ENCODE data around the gene RALGAPB.

The RALGAPB gene

DNA sequence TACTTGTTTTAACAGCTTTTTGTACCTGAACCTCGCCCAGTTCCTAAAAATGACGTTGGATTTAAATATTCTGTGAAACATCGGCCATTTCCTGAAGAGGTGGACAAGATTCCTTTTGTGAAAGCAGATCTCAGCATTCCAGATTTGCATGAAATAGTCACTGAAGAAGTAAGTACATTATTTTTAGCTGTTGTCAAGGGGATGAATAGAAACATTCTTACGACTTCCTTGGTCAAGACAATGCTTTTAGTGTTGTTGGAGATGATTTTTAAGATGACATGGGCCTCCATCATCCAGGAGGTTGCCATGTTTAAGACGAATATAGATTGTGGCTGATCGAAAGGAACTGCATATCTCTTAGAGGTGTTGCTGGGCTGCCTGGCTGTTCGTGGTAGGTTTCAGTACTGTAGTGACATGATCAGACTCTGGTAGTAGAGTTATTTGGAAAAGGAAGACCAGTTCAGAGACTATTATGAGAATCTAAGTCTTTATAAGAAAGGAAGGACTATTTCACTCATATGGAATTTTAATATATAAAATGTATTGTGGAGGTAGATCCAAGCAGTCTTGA lies 78.5 kb downstream of the RALGAPB start:
- no peak for DNase-seq

DNA sequence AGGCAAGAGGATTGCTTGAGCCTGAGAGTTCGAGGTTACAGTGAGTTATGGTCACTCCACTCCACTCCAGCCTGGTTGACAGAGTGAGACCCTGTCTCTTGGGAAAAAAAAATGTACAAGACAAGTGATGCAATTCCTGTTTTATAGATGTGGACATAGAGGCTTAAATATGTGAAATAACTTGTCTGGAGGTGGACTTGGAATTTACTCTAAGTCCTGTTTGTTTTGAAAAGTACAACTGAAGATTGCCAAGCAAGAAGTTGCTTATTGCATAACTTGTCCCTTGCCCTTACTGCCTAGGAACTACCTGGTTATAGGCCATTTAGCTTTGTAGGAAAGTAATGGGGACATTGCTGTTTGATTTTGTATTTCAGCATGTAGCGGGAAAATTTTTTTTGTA lies 82.3 kb downstream of the RALGAPB start:
- DNase-seq = no peak

- DNase-seq = no peak
These were observed 82.8 kb downstream of the RALGAPB start for GRCh38 chr20:38555395-38555794.

- DNase-seq = no peak
These were observed 84.5 kb downstream of the RALGAPB start for GRCh38 chr20:38557174-38557573.

DNA sequence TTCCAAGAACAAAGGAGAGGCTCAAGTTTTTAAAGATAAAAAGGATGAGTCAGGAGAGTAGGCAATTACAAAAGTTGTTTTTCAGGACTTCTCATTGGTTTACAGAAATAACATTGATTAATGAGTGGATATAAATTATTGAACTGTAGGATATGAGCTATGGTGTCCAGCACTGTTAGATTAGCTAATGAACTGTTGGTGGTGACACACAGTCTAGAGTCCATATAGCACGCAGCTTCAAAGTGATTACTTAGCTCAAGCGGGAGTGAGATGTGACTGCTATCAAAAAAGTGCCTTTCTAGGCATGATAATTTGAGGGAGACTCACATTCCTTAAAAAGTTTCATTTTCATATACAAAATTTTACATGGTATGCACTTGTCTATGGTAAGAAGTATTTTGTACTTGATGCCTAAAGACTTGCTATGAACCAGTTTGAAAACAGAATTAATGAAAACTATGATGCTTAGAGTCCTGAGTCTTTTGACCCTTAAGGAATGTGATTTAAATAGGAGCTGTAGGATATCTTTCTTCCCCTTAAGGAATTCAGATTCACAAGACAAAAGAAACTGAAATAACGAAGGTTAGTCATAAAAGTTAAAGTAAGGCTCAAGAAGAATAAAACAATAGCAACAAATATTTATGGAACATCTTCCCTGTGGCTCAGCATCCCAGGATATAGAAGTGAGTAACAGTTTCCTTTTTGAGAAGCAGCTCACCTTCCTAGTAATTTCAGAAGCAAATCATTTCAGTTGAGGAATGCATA lies 86.1 kb downstream of the RALGAPB start:
- DNase-seq = no peak

GRCh38 chr20:38559764-38560163 lies 87.1 kb downstream of the RALGAPB start:
- DNase-seq = no peak

- no peak for DNase-seq
These were observed 91.3 kb downstream of the RALGAPB start for GRCh38 chr20:38563802-38564431.

GRCh38 chr20:38564680-38565079 lies 92.0 kb downstream of the RALGAPB start:
- DNase-seq = no peak

GRCh38 chr20:38566036-38566598 lies 93.5 kb downstream of the RALGAPB start:
- no peak for DNase-seq

- no peak for DNase-seq
These were observed 97.3 kb downstream of the RALGAPB start for GRCh38 chr20:38569747-38570525.

DNA sequence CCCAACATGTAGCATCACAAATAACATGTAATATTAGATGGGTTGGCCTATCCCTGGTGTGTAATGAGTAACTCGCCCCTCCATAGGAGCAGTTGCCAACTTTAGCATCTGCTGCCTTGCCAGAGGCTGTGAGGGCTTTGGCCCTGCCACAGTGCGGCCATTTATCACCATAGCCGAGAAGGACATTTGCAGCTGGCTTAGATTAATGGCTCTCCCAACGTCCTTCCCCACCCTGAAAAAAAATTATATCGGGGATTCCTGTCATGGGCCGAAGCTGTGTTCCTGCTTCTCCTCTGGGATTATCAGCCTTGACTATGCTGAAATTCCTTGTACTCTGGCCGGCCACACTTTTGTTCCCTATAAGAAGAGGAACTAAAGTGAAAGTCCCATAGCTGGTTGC lies 100.8 kb downstream of the RALGAPB start:
- no peak for DNase-seq

DNA sequence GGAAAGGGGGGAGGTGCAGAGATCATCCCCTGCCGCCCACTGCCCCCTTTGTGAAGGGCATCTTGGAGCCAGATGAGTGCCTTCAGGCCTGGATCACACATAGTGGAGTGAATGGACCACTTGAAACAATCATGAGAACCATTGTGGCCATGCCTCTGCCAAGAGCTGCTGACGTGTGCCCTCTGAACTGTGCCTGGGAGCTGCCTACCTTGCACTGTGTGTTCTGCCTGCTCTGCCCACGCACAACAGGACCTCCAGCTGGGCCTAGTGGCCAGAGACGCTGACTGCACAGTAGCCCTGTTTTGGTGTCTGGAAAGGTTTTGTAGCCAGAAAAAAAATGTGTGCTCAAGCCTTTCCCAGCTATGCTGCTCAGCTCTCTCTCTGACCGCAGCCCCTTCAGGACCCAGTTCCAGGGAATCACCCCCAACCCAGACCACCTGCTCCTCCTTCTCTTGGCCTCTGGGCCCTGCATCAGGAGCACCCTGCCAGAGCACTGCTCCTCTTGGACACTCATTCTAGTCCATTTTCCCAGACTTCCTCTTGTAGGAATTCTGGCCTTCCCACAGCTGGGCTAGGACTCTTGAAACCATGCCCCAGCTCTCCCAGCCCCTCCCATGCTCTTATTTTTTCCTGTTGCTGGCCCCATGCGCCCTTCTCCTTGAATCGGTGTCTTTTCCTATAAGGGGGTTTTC lies 106.7 kb downstream of the RALGAPB start:
- no peak for DNase-seq

DNA sequence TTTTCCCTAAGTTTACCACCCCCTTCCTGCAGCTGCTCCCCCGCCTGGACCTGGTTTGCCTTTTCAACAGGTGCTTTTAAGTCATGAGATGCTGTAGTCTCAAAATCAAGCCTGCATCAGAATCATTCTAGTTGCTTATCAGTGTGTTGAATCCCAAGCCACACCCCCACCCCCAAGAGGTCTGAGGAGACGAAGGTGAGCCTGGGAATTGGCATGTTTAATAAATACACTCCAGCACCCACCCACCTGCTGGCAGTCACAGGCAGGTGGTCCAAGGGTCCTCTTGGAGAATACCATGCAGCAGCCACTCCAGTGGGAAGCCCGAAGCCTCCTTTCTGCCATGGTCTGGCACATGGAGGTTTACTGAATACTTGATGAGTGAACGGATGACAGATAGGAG lies 107.3 kb downstream of the RALGAPB start:
- no peak for DNase-seq

DNA sequence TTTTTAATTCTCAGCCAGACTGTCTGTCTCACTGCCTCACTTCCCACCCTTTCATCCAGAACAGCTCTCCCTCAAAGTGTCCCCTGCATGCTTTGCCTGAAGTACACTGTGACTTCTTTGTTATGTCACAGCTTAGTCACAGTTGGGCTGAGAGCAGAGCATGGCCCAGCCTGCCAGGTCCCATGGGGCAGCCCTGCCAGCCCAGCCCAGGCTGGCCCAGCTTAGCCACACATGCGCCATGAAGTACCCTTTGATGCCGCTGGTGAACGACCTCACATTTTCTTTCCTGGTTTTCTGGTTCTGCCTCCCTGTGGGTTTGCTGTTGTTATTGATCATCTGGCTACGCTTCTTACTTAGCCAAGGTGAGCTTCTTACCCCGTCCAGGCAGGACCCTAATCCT lies 108.4 kb downstream of the RALGAPB start, which contains the start of gene ADIG:
ADIG (plus strand) TSS at position 185 of the 400 bp plus-strand sequence; CDS start at position 239, 54 bp downstream.
- DNase-seq = no peak

GRCh38 chr20:38581830-38582358 lies 109.3 kb downstream of the RALGAPB start:
- DNase-seq = no peak

DNA sequence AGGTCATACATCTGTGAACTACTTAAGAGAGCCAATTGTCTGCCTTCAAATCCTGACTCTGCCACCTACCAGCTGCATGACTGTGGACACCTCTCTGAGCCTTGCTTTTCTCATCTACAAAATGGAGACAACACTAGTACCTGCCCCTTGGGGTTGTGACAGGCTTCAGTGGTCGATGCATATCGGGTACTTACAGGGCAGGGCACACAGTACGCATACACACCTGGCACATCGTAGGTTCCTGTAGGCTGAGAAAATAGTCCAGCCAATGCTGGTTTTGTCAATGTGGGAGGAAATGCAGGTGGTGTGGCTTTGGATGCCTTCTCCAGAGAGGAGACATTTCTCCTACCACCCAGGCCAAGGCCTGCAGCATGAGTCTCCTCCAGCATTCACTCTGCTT lies 110.7 kb downstream of the RALGAPB start:
- no peak for DNase-seq

GRCh38 chr20:38584099-38584763 lies 111.6 kb downstream of the RALGAPB start:
- DNase-seq = no peak

GRCh38 chr20:38585404-38586180 lies 112.9 kb downstream of the RALGAPB start:
- DNase-seq = no peak

DNA sequence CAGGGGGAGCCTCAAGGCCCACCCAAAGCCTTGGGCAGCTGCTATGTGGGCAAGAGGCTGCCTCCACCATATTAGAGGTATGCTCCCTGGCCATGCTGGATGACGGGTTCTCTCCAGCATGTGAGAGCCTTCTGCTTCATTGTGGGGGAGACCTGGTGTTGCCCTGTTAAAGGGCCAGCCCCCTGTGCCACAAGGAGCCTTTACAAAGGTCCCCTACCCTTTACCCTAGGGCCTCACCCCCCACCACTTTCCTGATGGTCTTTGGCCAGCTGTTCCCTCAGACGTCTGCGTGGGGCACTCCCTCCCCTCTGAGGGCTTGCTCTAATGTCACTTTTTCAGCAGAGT lies 113.5 kb downstream of the RALGAPB start:
- no peak for DNase-seq

DNA sequence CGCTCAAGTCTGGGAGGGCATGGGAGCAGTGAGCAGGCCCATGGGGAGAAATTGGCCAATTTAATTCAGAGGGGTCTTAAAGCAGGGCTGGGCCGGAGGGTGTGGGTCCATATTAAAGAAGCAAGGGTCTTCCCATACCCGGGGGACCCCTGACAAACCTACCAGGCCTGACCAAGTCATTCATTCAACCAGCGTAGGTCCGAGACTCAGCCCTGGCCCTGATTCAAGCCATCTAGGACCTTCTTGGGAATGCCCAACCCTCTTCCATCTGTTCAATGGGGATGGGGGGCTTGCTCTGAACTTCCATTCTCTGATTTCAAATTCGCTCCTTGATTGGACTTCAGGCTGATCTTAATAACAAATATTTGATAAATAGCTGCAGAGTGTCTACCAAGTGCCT lies 115.7 kb downstream of the RALGAPB start:
- DNase-seq = no peak

- DNase-seq = no peak
These were observed 116.7 kb downstream of the RALGAPB start for GRCh38 chr20:38589351-38589750.

Data from NK-92 treated with Interleukin-12 subunit alpha and Interleukin-12 subunit beta, amount 100 ng/mL, for 24 hours (cell line).